Measurements from ENCODE around the gene SSNA1.
"Not testable (repeated sequence)": the region's sequence is repeated elsewhere in the genome, so short reads cannot be mapped to it uniquely, and the experiment has no call there.

The SSNA1 gene

DNA sequence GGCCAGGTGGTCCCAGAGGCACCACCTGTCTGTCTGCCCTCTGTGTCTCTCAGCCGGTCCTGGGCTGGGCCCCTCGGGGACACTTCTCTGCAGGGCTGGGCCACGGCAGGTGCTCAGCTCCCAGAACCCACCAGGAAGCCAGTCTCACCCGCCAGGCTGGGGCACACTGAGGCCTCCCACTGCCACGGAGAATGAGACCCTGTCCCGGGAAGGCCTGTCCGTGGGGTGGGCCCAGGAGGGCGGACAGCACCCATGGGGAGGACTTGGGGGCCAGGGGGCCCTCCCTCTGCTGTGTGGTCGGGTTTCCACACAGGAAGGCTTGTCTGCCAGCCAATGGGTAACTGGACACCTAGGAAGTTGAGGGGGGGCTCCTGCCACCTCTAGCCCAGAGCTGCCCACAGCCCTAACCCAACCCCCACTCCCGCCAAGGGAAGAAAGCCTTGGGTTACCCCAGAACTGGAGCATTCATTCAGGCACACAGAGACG lies 48.5 kb downstream of the SSNA1 start:
- no peak for DNase-seq
- in situ Hi-C loops (cut with MboI; ENCODE audit: low pct_unique_long_range_greater_than_20kb, low sequenced_read_pairs), result no loop called here

DNA sequence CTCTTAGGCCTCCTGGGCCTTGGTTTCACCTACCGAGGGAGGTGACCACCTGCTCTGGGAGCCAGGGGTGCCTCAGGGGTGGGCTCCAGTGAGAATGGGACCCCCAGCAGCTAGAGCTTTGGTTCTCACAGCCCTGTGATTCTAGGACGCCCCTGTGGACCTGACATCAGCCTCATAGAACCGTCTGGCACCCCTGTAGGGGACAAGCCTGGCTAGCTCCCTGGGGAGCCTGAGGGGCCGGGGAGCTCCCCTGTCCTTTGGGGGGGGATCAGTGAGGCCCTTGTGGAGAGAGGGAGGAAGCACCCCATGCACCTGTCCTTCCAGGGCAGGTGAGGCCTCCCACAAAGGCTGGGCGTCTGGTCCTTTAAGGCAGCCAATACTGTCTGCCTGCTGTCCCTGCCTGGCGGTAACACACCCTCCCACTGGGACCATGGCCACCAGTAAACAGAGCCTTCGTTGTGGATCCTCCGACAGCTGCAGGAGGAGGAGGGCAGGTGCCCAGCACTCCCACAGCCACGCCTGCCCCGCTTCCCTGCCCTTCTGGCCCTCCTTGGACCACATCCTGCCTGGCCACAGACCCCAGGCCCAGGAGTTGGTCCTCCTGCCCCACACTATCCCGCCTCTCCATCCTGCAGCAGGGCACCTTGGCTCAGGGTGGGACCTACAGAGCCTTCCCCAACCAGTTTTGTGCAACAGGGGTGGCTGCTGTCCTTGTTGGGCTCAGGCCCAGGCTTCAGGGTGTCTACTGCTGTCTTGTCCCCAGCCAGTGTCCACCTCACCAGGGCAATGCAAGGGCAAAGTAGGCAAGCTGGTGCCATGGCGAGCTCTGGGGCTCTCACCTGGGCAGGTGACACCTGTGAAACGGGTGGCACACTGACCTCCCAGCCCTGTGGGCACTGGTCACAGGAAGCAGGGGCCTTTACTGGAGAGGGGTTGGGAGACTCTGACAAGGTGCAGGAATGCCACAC lies 49.6 kb downstream of the SSNA1 start:
- DNase-seq, result no peak
- in situ Hi-C loops (cut with MboI; ENCODE audit: low pct_unique_long_range_greater_than_20kb, low sequenced_read_pairs), result no loop called here

DNA sequence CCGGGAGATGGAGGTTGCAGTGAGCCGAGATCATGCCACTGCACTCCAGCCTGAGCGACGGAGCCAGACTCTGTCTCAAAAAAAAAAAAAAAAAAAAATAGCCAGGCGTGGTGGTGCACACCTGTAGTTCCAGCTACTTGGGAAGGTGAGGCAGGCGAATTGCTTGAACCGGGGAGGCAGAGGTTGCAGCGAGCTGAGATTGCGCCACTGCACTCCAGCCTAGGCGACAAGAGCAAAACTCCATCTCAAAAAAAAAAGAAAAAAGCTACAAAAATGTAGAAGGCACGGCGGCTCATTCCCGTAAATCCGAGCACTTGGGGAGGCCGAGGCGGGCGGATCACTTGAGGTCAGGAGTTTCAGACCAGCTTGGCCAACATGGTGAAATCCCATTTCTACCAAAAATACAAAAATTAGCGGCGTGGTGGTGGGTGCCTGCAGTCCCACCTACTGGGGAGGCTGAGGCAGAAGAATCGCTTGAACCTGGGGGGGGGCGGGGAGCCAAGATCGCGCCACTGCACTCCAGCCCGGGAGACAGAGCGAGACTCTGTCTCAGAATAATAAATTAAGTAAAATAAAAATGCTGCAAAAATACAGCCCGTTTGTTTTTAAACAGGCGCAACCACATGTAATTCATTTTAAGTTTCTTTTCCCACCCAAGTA lies 51.2 kb downstream of the SSNA1 start:
- in situ Hi-C loops (cut with MboI; ENCODE audit: low pct_unique_long_range_greater_than_20kb, low sequenced_read_pairs); DNase-seq: not testable (repeated sequence)

Measured in KBM-7 (cell line).